HG02870 (cell line): ENCODE results near the gene GJA10.

Source experiments
- ATAC-seq: cut with Tn5 transposase; IDR thresholded peaks from one replicate; pipeline ENCODE4 v1.9.1; 2021; ENCODE audit warnings: mild to moderate bottlenecking, moderate library complexity; ENCODE audit not compliant: unreplicated experiment

The GJA10 gene

GRCh38 chr6:89942601-89943000, 48.3 kb downstream of the GJA10 start:
- no peak for ATAC-seq

GRCh38 chr6:89944181-89944755, 50.0 kb downstream of the GJA10 start:
- ATAC-seq, result no peak

DNA sequence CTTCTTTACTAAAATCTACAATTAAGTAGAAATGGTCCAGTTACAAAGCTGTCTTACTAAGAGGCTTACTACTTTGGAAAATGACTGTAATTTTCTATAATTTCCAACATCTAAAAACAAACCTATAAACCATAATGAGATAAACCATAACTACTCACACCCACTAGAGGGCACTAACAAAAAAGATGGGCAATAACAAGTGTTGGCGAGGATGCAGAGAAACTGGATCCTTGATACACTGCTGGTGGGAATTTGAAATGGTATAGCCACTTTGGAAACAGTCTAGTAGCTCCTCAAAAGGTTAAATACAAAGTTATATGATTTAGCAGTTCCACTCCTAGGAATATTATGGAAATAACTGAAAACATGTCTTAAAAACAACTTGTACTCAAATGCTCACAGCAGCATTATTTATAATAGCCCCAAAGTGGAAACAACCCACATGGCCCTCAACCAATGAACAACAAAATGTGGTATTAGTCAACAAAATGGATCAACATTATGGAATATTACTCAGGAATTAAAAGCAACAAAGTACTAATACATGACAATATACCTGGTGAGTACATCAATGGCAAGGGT, 50.6 kb downstream of the GJA10 start:
- ATAC-seq, result no peak
